H9 (cell line): ENCODE data around the gene USP28. TPM values are rescaled to one million over a fixed set of nuclear protein-coding genes. Genes with fewer than 3 reads are reported as not detected.

Experiments used
- DNase-seq: peaks from one replicate; pipeline ENCODE4 v3.0.0-alpha.2; 2017
- H2AFZ ChIP-seq: one replicate; pipeline ENCODE4 v1.6.1; 2013; ENCODE audit warnings: mild to moderate bottlenecking, low read length, control low read depth, moderate library complexity
- H2AK5ac ChIP-seq: 2 replicates; pipeline ENCODE4 v1.6.1; 2013; ENCODE audit warnings: low read length, control low read depth, mixed read lengths; ENCODE audit not compliant: insufficient read length
- H2BK120ac ChIP-seq: one replicate; pipeline ENCODE4 v1.6.1; 2013; ENCODE audit warnings: low read depth, mild to moderate bottlenecking, low read length, control low read depth, inconsistent platforms; ENCODE audit not compliant: poor library complexity, severe bottlenecking
- H2BK12ac ChIP-seq: 2 replicates; pipeline ENCODE4 v1.6.1; 2013; ENCODE audit warnings: low read length, control low read depth, mixed read lengths, low read depth; ENCODE audit not compliant: insufficient read length
- H2BK15ac ChIP-seq: 2 replicates; pipeline ENCODE4 v1.6.1; 2013; ENCODE audit warnings: low read depth, low read length, control low read depth
- H2BK20ac ChIP-seq: one replicate; pipeline ENCODE4 v1.6.1; 2013; ENCODE audit warnings: low read depth, mild to moderate bottlenecking, low read length, control low read depth, inconsistent platforms; ENCODE audit not compliant: poor library complexity, severe bottlenecking
- H2BK5ac ChIP-seq: 2 replicates; pipeline ENCODE4 v1.6.1; 2013; ENCODE audit warnings: low read length, control low read depth, mixed read lengths; ENCODE audit not compliant: insufficient read length
- H3K14ac ChIP-seq: 2 replicates; pipeline ENCODE4 v1.6.1; 2013; ENCODE audit warnings: low read length, control low read depth; ENCODE audit not compliant: insufficient read depth
- H3K18ac ChIP-seq: 2 replicates; pipeline ENCODE4 v1.6.1; 2013; ENCODE audit warnings: low read depth, mild to moderate bottlenecking, mixed read lengths, low read length, control low read depth; ENCODE audit not compliant: insufficient read length
- H3K23ac ChIP-seq: 2 replicates; pipeline ENCODE4 v1.6.1; 2013; ENCODE audit warnings: low read length, control low read depth, mixed read lengths, low read depth; ENCODE audit not compliant: insufficient read length
- H3K23me2 ChIP-seq: 2 replicates; pipeline ENCODE4 v1.6.1; 2013; ENCODE audit warnings: low read depth, mild to moderate bottlenecking, mixed read lengths, low read length, control low read depth; ENCODE audit not compliant: insufficient read length, poor library complexity, severe bottlenecking
- H3K27ac ChIP-seq: 2 replicates; pipeline ENCODE4 v1.5.1; 2013; ENCODE audit warnings: low read length, control low read depth, mixed read lengths, low read depth; ENCODE audit not compliant: insufficient read length
- H3K27me3 ChIP-seq: 2 replicates; pipeline ENCODE4 v1.6.1; 2013; ENCODE audit warnings: low read length, control low read depth, inconsistent platforms; ENCODE audit not compliant: insufficient read depth
- H3K4ac ChIP-seq: 2 replicates; pipeline ENCODE4 v1.6.1; 2013; ENCODE audit warnings: low read depth, mild to moderate bottlenecking, control low read depth, inconsistent platforms, low read length, moderate library complexity
- H3K4me1 ChIP-seq: 2 replicates; pipeline ENCODE4 v1.6.1; 2013; ENCODE audit warnings: low read length, control low read depth, inconsistent platforms; ENCODE audit not compliant: insufficient read depth
- H3K4me2 ChIP-seq: 2 replicates; pipeline ENCODE4 v1.6.1; 2013; ENCODE audit warnings: low read length, control low read depth, mixed read lengths; ENCODE audit not compliant: insufficient read length, insufficient read depth
- H3K56ac ChIP-seq: 2 replicates; pipeline ENCODE4 v1.6.1; 2013; ENCODE audit warnings: low read depth, mild to moderate bottlenecking, mixed read lengths, low read length, control low read depth; ENCODE audit not compliant: insufficient read length
- H3K79me1 ChIP-seq: 2 replicates; pipeline ENCODE4 v1.6.1; 2013; ENCODE audit warnings: low read depth, mild to moderate bottlenecking, moderate library complexity, low read length, control low read depth, inconsistent platforms; ENCODE audit not compliant: insufficient read depth, poor library complexity, severe bottlenecking
- H3K79me2 ChIP-seq: 2 replicates; pipeline ENCODE4 v1.6.1; 2013; ENCODE audit warnings: low read length, control low read depth, inconsistent platforms; ENCODE audit not compliant: insufficient read depth
- H3K9ac ChIP-seq: 2 replicates; pipeline ENCODE4 v1.6.1; 2013; ENCODE audit warnings: low read length, control low read depth, mixed read lengths; ENCODE audit not compliant: insufficient read length; ENCODE audit errors: extremely low read depth
- H3K9me3 ChIP-seq: one replicate; pipeline ENCODE4 v1.6.1; 2013; ENCODE audit warnings: low read depth, low read length, inconsistent platforms; ENCODE audit not compliant: control insufficient read depth
- H3T11ph ChIP-seq: one replicate; pipeline ENCODE4 v1.6.1; 2013; ENCODE audit warnings: mild to moderate bottlenecking, low read length, control low read depth, inconsistent platforms
- H4K20me1 ChIP-seq: one replicate; pipeline ENCODE4 v1.6.1; 2013; ENCODE audit not compliant: control insufficient read depth, insufficient read length, insufficient read depth
- H4K5ac ChIP-seq: 2 replicates; pipeline ENCODE4 v1.6.1; 2013; ENCODE audit warnings: low read depth, mild to moderate bottlenecking, mixed read lengths, low read length, control low read depth; ENCODE audit not compliant: insufficient read length
- H4K8ac ChIP-seq: replicated peaks from 2 replicates; pipeline ENCODE4 v1.6.1; 2013; ENCODE audit warnings: low read length, control low read depth, mixed read lengths, low read depth; ENCODE audit not compliant: insufficient read length
- H4K91ac ChIP-seq: 2 replicates; pipeline ENCODE4 v1.6.1; 2013; ENCODE audit warnings: low read depth, mild to moderate bottlenecking, moderate library complexity, mixed read lengths, low read length, control low read depth; ENCODE audit not compliant: insufficient read length
- H3K27ac Mint-ChIP-seq, 3 experiments: 2 replicates in 2 of 3; 3 replicates in 1 of 3; pipeline ENCODE4 v1.8.0; 2020 to 2021; ENCODE audit warnings: mixed read lengths in 3 of 3, mild to moderate bottlenecking in 1 of 3, moderate library complexity in 1 of 3
- H3K27me3 Mint-ChIP-seq: 2 replicates; pipeline ENCODE4 v1.8.0; 2021; ENCODE audit warnings: low read depth, mild to moderate bottlenecking, moderate library complexity, mixed read lengths
- H3K36me3 Mint-ChIP-seq, 3 experiments: 2 replicates in 2 of 3; 3 replicates in 1 of 3; pipeline ENCODE4 v1.8.0; 2020 to 2021; ENCODE audit warnings: low read depth in 3 of 3, mixed read lengths in 3 of 3; ENCODE audit not compliant: insufficient read depth in 1 of 3
- H3K4me1 Mint-ChIP-seq, 2 experiments: 2 replicates each; pipeline ENCODE4 v1.8.0; 2020; ENCODE audit warnings: mixed read lengths in 2 of 2
- H3K4me3 Mint-ChIP-seq, 2 experiments: 2 replicates in 1 of 2; 3 replicates in 1 of 2; pipeline ENCODE4 v1.8.0; 2020 to 2021; ENCODE audit warnings: mild to moderate bottlenecking in 2 of 2, mixed read lengths in 2 of 2, moderate library complexity in 1 of 2
- H3K9me3 Mint-ChIP-seq, 2 experiments: 2 replicates in 1 of 2; 3 replicates in 1 of 2; pipeline ENCODE4 v1.8.0; 2020; ENCODE audit warnings: mild to moderate bottlenecking in 2 of 2, mixed read lengths in 2 of 2, moderate library complexity in 1 of 2
- WGBS: extraction: QIAGEN DNeasy Blood & Tissue Kit; methylation state at CpG from one replicate; pipeline ENCODE4 v1.1.7; 2013; ENCODE audit warnings: missing lambda C conversion rate, low lambda C conversion rate, mixed read lengths; ENCODE audit not compliant: insufficient read length; ENCODE audit errors: extremely low coverage; 5-methylcytosine and 5-hydroxymethylcytosine counted together
- total RNA-seq: library from RNA; stranded (reverse); gene quantifications from 2 replicates; pipeline ENCODE4 v1.2.1, GENCODE V29; 2021
- TF ChIP-seq, protein P1 (sequence below): fragments of 200-600 bp; sonication (generic); conservative IDR thresholded peaks from 3 replicates; pipeline ENCODE4 v1.8.0; 2021; ENCODE audit warnings: antibody characterized with exemption, mild to moderate bottlenecking

The USP28 gene
- total RNA-seq, 1 experiment from 2014 or later, result 107 TPM

DNA sequence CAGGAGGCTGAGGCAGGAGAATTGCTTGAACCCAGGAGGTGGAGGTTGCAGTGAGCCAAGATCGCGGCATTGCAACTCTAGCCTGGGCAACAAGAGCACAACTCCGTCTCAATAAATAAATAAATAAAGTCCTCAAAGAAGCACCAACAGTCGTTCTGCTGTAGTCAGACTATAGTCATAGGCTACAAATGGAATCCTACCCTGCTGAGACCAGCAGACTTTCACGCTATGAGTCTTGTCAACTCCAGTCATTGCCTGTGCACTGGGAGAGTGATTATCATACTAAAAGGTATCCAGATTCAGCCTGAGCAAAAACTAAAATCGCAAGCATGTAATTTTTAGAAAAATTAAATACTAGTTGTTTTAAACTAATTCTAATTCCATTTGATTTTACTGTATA lies 19.6 kb downstream of the USP28 start:
- H3K36me3 Mint-ChIP-seq, result peaks cover 20 to 40% (median 23%) of the 10 kb centered on the region in 3 experiments
- H2AK5ac ChIP-seq, result no peak overlapping the region
- H2BK5ac ChIP-seq, result no peak overlapping the region
- H3K14ac ChIP-seq, result no peak overlapping the region
- peaks cover 55 to 60% of the 10 kb centered on the region in 2 experiments for H3K4me1 Mint-ChIP-seq
- no peaks in the 10 kb centered on the region for H3K27me3 Mint-ChIP-seq
- peaks cover 4% of the 10 kb centered on the region for H3K79me1 ChIP-seq
- H3K79me2 ChIP-seq, result peaks cover 14% of the 10 kb centered on the region; the same call in 1 of the 2 replicates
- no peak overlapping the region for H2BK20ac ChIP-seq
- peak overlapping the region; percentile 22 to 92 (median 65); a peak in 2 of 7 replicates for H3K27ac Mint-ChIP-seq
- no peaks in the 10 kb centered on the region for H3K27me3 ChIP-seq
- H4K91ac ChIP-seq, result no peak overlapping the region
- WGBS, result no CpG with 5 or more reads among the region's 6 CpGs
- H3K18ac ChIP-seq, result no peak overlapping the region
- no peak overlapping the region for H2BK12ac ChIP-seq
- no peaks in the 10 kb centered on the region for H4K20me1 ChIP-seq
- TF ChIP-seq, protein P1, sequence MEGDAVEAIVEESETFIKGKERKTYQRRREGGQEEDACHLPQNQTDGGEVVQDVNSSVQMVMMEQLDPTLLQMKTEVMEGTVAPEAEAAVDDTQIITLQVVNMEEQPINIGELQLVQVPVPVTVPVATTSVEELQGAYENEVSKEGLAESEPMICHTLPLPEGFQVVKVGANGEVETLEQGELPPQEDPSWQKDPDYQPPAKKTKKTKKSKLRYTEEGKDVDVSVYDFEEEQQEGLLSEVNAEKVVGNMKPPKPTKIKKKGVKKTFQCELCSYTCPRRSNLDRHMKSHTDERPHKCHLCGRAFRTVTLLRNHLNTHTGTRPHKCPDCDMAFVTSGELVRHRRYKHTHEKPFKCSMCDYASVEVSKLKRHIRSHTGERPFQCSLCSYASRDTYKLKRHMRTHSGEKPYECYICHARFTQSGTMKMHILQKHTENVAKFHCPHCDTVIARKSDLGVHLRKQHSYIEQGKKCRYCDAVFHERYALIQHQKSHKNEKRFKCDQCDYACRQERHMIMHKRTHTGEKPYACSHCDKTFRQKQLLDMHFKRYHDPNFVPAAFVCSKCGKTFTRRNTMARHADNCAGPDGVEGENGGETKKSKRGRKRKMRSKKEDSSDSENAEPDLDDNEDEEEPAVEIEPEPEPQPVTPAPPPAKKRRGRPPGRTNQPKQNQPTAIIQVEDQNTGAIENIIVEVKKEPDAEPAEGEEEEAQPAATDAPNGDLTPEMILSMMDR, result no peak
- H2BK120ac ChIP-seq, result no peak overlapping the region
- H2BK15ac ChIP-seq, result no peak overlapping the region
- no peak overlapping the region for H2AFZ ChIP-seq
- no peak overlapping the region for H3K4me3 Mint-ChIP-seq
- H3T11ph ChIP-seq, result no peak overlapping the region
- H4K8ac ChIP-seq, result no peak overlapping the region
- H3K9me3 ChIP-seq, result no peaks in the 10 kb centered on the region
- H3K4me2 ChIP-seq, result no peak overlapping the region
- no peak overlapping the region for H4K5ac ChIP-seq
- no peak overlapping the region for H3K9ac ChIP-seq
- no peaks in the 10 kb centered on the region for H3K23me2 ChIP-seq
- H3K4ac ChIP-seq, result no peak overlapping the region
- peaks cover 2% of the 10 kb centered on the region; the same call in 1 of the 2 replicates for H3K4me1 ChIP-seq
- no peak for DNase-seq
- H3K56ac ChIP-seq, result no peak overlapping the region
- H3K27ac ChIP-seq, result no peak overlapping the region
- no peak overlapping the region for H3K23ac ChIP-seq
- H3K9me3 Mint-ChIP-seq, result peaks cover 0 to 3% of the 10 kb centered on the region in 2 experiments; a peak in 3 of 5 replicates
